ENCODE measurements around the gene UBXN11.

DNA sequence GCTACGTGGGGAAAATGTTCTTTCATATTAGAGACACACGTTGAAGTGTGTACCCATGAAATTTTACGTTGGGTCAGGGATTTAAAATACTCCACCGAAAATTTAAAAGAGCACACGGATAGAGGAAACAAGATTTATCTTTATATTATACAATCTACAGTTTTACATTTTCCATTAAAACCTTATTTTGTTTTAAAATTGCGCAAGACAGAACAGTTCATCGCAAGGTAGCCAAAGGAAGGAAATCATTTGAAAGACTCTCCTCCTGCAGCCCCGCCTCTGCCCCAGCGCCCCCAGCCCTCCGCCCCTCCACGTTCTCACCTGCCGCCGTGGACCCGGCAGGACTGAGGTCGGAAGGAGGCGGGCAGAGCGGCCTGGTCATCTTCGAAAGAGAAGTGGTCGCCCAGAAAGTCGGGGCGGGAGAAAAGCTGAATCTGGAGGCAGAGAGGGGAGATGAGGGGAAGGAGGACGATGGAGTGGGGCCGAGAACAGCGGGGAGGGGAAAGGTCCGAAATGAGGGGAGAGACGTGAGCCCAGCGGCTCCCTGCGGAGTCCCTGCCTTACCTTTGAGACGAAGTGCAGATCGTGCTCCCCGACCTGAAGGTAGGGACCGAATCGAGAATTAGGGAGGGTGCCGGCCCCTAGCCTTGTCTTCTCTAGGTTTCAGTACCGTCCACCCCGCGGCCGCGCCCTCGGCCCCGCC lies 29.5 kb upstream of the UBXN11 start:
- TF ChIP-seq, protein P1, sequence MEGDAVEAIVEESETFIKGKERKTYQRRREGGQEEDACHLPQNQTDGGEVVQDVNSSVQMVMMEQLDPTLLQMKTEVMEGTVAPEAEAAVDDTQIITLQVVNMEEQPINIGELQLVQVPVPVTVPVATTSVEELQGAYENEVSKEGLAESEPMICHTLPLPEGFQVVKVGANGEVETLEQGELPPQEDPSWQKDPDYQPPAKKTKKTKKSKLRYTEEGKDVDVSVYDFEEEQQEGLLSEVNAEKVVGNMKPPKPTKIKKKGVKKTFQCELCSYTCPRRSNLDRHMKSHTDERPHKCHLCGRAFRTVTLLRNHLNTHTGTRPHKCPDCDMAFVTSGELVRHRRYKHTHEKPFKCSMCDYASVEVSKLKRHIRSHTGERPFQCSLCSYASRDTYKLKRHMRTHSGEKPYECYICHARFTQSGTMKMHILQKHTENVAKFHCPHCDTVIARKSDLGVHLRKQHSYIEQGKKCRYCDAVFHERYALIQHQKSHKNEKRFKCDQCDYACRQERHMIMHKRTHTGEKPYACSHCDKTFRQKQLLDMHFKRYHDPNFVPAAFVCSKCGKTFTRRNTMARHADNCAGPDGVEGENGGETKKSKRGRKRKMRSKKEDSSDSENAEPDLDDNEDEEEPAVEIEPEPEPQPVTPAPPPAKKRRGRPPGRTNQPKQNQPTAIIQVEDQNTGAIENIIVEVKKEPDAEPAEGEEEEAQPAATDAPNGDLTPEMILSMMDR (IDR thresholded peaks at IDR 0.05; ENCODE audit: borderline replicate concordance, extremely low read depth, low read length, poor library complexity, severe bottlenecking) = no peak
- TF ChIP-seq EZH2 (IDR thresholded peaks at IDR 0.05; ENCODE audit: borderline replicate concordance, low read depth, low read length, severe bottlenecking) = peak; percentile 85

Data from DND-41 (cell line).